Activated T-cell treated with anti-CD3 and anti-CD28 coated beads for 1 hour (primary cell): ENCODE data around the gene TEX53.

ENCODE experiments used
- DNase-seq: peaks from one replicate; pipeline ENCODE4 v3.0.0-alpha.2; 2020; ENCODE audit warnings: low read depth

TEX53 gene

DNA sequence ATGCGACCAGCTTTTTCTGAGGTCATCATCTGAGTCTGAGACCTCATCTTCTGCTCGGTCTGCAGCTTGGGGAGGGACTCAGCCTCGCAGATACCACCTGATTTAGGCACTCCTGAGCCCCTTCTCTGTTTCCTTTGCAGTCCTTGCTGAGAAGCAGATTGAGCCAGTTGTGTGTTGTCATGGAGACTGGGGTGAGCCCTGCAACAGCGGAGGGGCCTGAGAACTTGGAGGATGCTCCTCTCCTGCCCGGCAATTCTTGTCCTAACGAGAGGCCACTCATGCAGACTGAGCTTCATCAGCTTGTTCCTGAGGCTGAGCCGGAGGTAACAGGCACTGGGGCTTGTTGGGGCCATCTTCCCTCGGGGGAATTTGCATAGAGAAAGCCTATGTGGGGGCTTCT lies 19.2 kb downstream of the TEX53 start:
- DNase-seq = no peak

GRCh38 chr9:114634387-114634786 lies 23.2 kb downstream of the TEX53 start:
- no peak for DNase-seq

DNA sequence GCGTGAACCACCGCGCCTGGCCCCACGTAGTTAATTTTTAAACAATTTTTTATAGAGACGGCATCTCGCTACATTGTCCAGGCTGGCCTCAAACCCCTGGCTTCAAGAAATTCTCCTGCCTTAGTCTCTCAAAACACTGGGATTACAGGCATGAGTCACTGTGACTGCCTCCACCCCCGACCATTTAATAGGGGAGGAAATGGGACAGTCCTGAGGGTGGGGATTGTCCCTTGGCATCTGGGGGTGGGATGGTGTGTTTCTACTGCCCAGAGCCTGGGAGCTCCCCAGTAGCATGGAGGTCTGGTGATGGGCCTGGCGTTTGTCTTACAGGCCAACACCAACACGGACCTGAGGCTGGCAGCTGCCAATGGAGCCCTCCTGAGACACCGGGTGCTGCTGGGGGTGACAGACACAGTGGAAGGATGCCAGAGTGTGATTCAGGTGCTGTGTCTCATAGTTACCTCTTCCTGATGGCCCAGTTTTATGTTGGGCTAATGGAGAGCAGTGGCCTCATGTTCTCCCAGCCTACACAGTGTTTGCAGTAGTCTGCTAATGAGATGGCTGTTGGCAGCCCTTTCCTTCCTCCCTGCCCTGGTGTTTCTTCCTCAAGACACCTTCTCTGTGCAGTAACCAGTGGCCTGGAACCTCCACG lies 24.0 kb downstream of the TEX53 start:
- DNase-seq = no peak

- DNase-seq = no peak
Measured at GRCh38 chr9:114631166-114631565, 26.4 kb downstream of the TEX53 start.

- DNase-seq = no peak
Measured at GRCh38 chr9:114629563-114630090, 28.0 kb downstream of the TEX53 start.

DNA sequence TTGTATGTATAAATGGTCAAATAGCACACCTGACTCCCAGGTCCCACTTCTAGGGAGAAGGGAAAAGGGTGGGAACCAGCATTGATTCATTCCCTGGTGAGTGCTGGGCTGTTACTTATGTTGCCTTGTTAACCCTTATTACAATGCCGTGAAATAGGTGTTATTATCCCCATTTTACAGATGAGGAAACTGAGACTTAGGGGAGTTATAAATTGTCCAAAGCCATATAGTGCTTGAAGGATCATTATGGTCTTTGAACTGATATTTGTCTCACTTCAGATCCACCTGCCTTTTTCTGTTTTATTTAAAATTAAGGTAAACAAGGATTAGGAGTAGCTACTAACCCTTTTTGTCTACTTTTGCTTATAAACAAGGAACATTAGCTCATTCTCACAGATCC lies 30.1 kb downstream of the TEX53 start:
- DNase-seq = no peak

GRCh38 chr9:114626415-114627020 lies 31.1 kb downstream of the TEX53 start:
- DNase-seq = no peak

GRCh38 chr9:114624677-114625076 lies 32.9 kb downstream of the TEX53 start:
- no peak for DNase-seq

- DNase-seq = no peak
Measured at GRCh38 chr9:114621975-114622609, 35.5 kb downstream of the TEX53 start.

- no peak for DNase-seq
Measured at GRCh38 chr9:114621561-114621960, 36.0 kb downstream of the TEX53 start.

GRCh38 chr9:114619191-114619761 lies 38.3 kb downstream of the TEX53 start:
- no peak for DNase-seq

GRCh38 chr9:114616684-114617520 lies 40.7 kb downstream of the TEX53 start:
- no peak for DNase-seq

DNA sequence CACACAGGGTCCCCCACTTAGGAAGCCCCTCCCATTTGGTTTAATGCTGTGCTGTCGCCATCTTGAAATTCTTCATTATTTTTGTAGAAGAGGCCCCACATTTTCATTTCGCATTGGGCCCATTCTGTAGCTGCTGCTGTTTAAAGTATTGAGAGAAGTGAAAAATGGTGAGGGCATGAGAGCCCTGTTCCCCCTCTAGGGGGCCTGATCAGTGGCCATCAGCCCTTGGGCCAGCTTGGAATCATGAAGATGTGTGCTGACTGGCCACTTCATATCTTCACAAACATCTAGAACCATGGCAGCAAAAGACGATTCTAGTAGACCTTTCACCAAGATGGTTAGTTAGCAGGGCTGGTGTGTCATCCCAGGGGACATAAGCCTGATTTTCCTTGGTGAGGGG lies 43.2 kb downstream of the TEX53 start:
- DNase-seq = no peak

- no peak for DNase-seq
Measured at GRCh38 chr9:114613919-114614318, 43.7 kb downstream of the TEX53 start.

DNA sequence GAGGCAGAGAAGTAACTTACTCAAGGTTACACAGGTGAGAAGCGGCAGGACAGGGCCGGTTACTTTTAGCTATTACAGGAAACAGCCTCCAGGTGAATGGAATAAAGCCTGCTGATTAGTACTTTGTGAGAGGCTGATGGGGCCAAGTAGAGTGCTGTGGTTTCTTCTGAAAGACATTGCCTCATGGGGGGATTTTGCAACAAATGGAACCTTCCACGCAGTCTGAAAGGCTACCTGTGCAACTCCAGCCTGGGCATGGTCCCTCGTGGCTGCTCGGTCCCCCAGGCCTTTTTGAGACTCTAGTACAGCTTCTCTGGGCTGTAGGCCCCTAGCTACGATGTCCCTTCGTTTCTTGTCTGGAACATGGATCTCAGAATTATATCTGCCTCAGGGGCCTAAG lies 44.5 kb downstream of the TEX53 start:
- no peak for DNase-seq

DNA sequence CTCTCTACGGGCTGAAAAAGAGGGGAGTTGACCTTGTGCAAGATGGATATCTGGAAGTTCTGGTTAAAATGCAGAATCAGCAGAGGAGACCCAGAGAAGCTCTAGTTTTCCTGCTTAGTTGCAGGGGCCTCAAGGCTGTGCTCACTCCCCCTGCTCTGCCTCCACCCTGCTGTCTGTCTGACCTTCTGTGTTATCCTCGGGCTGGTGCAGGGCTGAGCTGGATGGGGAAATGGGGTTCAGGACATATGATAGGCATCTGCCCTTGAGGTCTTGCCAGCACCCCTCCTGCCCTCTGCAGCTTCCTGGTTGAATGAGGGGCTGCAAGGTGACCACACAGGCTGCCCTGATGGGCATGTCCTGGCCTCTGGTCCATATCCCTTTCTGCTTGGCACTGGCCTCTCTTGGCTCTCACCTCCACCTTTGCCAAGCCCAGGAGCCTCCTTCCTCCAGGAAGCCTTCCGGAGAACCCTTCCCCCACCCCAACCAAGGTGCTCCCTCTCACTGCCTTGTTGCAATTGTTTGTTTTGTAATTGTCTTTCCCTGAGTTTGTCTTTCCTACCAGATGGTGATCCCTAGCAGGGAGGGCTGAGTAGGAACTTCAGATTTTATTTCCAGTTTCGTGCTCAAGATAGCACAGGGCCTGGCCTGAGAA lies 45.2 kb downstream of the TEX53 start:
- DNase-seq = no peak

DNA sequence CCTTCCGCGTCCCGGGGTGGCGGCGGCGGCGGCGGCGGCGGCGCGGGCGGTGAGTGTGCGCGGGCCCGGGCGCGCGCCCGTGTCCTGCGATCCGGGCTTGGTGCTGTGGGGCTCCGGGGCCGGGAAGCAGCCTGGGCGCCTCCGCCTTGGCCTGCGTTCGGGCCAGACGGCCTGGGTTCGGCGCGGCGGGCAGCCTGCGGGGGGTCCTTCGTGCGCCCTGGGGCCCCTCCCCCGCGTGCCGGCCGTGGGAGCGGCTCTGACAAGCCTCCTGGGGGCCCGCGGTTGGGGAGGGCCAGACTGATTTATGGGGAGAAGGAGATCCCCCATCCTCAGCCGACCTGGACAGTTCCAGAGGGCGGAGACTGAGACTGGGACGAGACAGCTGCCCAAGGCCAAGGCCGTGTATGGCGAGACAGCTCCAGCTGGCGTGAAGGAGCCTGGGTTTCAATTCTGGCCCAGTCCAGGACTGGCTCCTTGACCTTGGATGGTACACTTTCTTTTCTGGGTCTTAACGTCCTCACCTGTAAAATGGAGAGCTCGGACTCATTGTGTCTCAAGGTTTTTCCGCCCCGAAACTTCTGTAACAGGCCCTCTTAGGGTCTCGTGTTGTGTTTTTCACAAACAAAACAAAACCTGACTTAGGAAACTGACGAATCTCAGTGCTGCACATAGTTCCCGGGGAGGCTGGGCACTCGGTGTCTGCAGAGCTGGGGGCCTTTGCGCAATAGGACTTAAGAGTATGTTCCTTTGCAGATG lies 45.9 kb downstream of the TEX53 start:
- DNase-seq = peak; percentile 26

GRCh38 chr9:114608525-114608796 lies 49.1 kb downstream of the TEX53 start:
- no peak for DNase-seq

- DNase-seq = no peak
Measured at GRCh38 chr9:114607671-114608524, 49.7 kb downstream of the TEX53 start.

- no peak for DNase-seq
Measured at GRCh38 chr9:114606597-114607207, 50.9 kb downstream of the TEX53 start.
